HCT116 (cell line): ENCODE measurements around the gene NDUFS8. TPM values are rescaled to one million over a fixed set of nuclear protein-coding genes. Genes with fewer than 3 reads are reported as not detected.
"Not testable (repeated sequence)": the region's sequence is repeated elsewhere in the genome, so short reads cannot be mapped to it uniquely, and the experiment has no call there.

Experiments
- ATAC-seq: fragments of 200-7000 bp; cut with Tn5 transposase; 2 replicates; pipeline ENCODE4 v1.9.1; 2020; ENCODE audit warnings: mild to moderate bottlenecking, moderate library complexity
- BruUV-seq: library from RNA; stranded (reverse); fragments of 400-500 nt; replicated peaks from 2 replicates; lab custom pipeline; 2021; lab: Mats Ljungman, UMichigan
- CTCF ChIA-PET: fragments of 300-600 bp; sonication (Branson Sonifier 250); formaldehyde crosslinking; loops from one replicate; lab custom pipeline; 2021; ENCODE audit warnings: antibody characterized with exemption; lab: Charles Lee
- POLR2A ChIA-PET: fragments of 300-600, 350-600 bp; sonication (Branson Sonifier 250); formaldehyde crosslinking; loops from one replicate; lab custom pipeline; 2021; ENCODE audit warnings: antibody characterized with exemption; lab: Charles Lee
- RAD21 ChIA-PET, 2 experiments: fragments of 300-600 bp; sonication (Branson Sonifier 250); formaldehyde crosslinking; loops; one replicate each; lab custom pipeline; 2023; ENCODE audit warnings: low total read pairs in 2 of 2; ENCODE audit not compliant: uncharacterized antibody in 2 of 2, unreplicated experiment in 2 of 2, low non-redundant PET in 1 of 2; lab: Charles Lee
- DNase-seq: peaks from one replicate; pipeline ENCODE4 v3.0.0-alpha.2; 2010; ENCODE audit warnings: low read depth, low spot score
- H2AFZ ChIP-seq: fragments of 200-600 bp; shearing (Covaris generic), sonication (generic); 2 replicates; pipeline ENCODE4 v1.6.1; 2017; ENCODE audit warnings: low read depth, mixed run types, mixed read lengths, antibody characterized with exemption, low read length; ENCODE audit not compliant: poor library complexity, severe bottlenecking
- H3K27ac ChIP-seq: 2 replicates; pipeline ENCODE4 v1.5.1; 2012; ENCODE audit warnings: low read depth, low read length
- H3K27me3 ChIP-seq: fragments of 200-600 bp; sonication (generic); 2 replicates; pipeline ENCODE4 v1.6.1; 2016; ENCODE audit warnings: mixed run types, low read length, mixed read lengths; ENCODE audit not compliant: insufficient read depth
- H3K36me3 ChIP-seq, 2 experiments: fragments of 200-500 bp in 1 of 2; fragments of 200-600 bp in 1 of 2; sonication (Bioruptor generic) in 1 of 2; sonication (generic) in 1 of 2; 2 replicates each; pipeline versions ENCODE4 v1.5.1 to v1.6.1; 2014 to 2016; ENCODE audit warnings: low read length in 2 of 2, inconsistent platforms in 1 of 2, mixed read lengths in 1 of 2, mixed run types in 1 of 2; ENCODE audit not compliant: insufficient read depth in 2 of 2, control insufficient read depth in 1 of 2
- H3K4me1 ChIP-seq, 2 experiments: fragments of 200-600 bp in 1 of 2; sonication (generic) in 1 of 2; 2 replicates each; pipeline versions ENCODE4 v1.5.1 to v1.6.1; 2012 to 2017; ENCODE audit warnings: low read length in 2 of 2, inconsistent platforms in 1 of 2, mild to moderate bottlenecking in 1 of 2, mixed read lengths in 1 of 2, mixed run types in 1 of 2, moderate library complexity in 1 of 2; ENCODE audit not compliant: insufficient read depth in 2 of 2, control insufficient read depth in 1 of 2
- H3K4me2 ChIP-seq: fragments of 200-600 bp; sonication (generic); 2 replicates; pipeline ENCODE4 v1.6.1; 2017; ENCODE audit warnings: mixed run types, low read length, mixed read lengths
- H3K4me3 ChIP-seq, 2 experiments: fragments of 200-600 bp in 1 of 2; sonication (generic) in 1 of 2; replicated peaks in 1 of 2; 2 replicates each; pipeline ENCODE4 v1.5.1; 2011 to 2016; ENCODE audit warnings: low read length in 2 of 2, control low read depth in 1 of 2, low read depth in 1 of 2, mild to moderate bottlenecking in 1 of 2, mixed read lengths in 1 of 2, mixed run types in 1 of 2
- H3K79me2 ChIP-seq: fragments of 200-600 bp; sonication (generic); 2 replicates; pipeline ENCODE4 v1.6.1; 2017; ENCODE audit warnings: mild to moderate bottlenecking, mixed run types, low read length, moderate library complexity, mixed read lengths; ENCODE audit not compliant: insufficient read depth
- H3K9ac ChIP-seq: fragments of 200-600 bp; sonication (generic); 2 replicates; pipeline ENCODE4 v1.6.1; 2016; ENCODE audit warnings: low read length, mixed read lengths
- H3K9me2 ChIP-seq: fragments of 200-600 bp; sonication (generic), shearing (Covaris generic); 2 replicates; pipeline ENCODE4 v1.6.1; 2017; ENCODE audit warnings: mixed run types, mild to moderate bottlenecking, moderate library complexity; ENCODE audit not compliant: insufficient read depth
- H3K9me3 ChIP-seq, 2 experiments: fragments of 200-500 bp in 1 of 2; fragments of 200-600 bp in 1 of 2; sonication (Bioruptor generic) in 1 of 2; sonication (generic) in 1 of 2; 2 replicates each; pipeline ENCODE4 v1.6.1; 2014 to 2017; ENCODE audit warnings: low read length in 2 of 2, mixed read lengths in 2 of 2, inconsistent platforms in 1 of 2, low read depth in 1 of 2, mild to moderate bottlenecking in 1 of 2, mixed run types in 1 of 2, moderate library complexity in 1 of 2; ENCODE audit not compliant: control insufficient read depth in 1 of 2, insufficient read depth in 1 of 2
- H4K20me1 ChIP-seq: fragments of 200-600 bp; sonication (generic), shearing (Covaris generic); 2 replicates; pipeline ENCODE4 v1.6.1; 2017; ENCODE audit warnings: mixed run types, mild to moderate bottlenecking, moderate library complexity; ENCODE audit not compliant: insufficient read depth
- CEBPB ChIP-seq: IDR thresholded peaks from 2 replicates; pipeline ENCODE4 v1.6.1; 2012; ENCODE audit warnings: low read depth
- CTCF ChIP-seq, 3 experiments: fragments of 200-600 bp in 1 of 3; sonication (generic) in 1 of 3; IDR thresholded peaks in 2 of 3; conservative IDR thresholded peaks in 1 of 3; 2 replicates each; pipeline ENCODE4 v1.5.1; 2012 to 2017; ENCODE audit warnings: low read depth in 2 of 3, low read length in 2 of 3, antibody characterized with exemption in 1 of 3, borderline replicate concordance in 1 of 3, control low read depth in 1 of 3, mild to moderate bottlenecking in 1 of 3, mixed read lengths in 1 of 3, mixed run types in 1 of 3, moderate library complexity in 1 of 3; ENCODE audit not compliant: insufficient read depth in 1 of 3
- EGR1 ChIP-seq: IDR thresholded peaks from 2 replicates; pipeline ENCODE4 v1.6.1; 2012; ENCODE audit warnings: low read depth
- FOSL1 ChIP-seq: IDR thresholded peaks from 2 replicates; pipeline ENCODE4 v1.6.1; 2012; ENCODE audit warnings: low read depth
- REST ChIP-seq: IDR thresholded peaks from 2 replicates; pipeline ENCODE4 v1.6.1; 2012; ENCODE audit warnings: low read depth
- SP1 ChIP-seq: IDR thresholded peaks from 2 replicates; pipeline ENCODE4 v1.6.1; 2012; ENCODE audit warnings: low read depth
- SRF ChIP-seq: IDR thresholded peaks from 2 replicates; pipeline ENCODE4 v1.6.1; 2012; ENCODE audit warnings: low read depth
- TCF7L2 ChIP-seq: IDR thresholded peaks from 2 replicates; pipeline ENCODE4 v1.7.0; 2011; ENCODE audit warnings: borderline replicate concordance, inconsistent platforms; ENCODE audit not compliant: insufficient read depth, insufficient read length; ENCODE audit errors: extremely low read depth
- ZBTB33 ChIP-seq: IDR thresholded peaks from 2 replicates; pipeline ENCODE4 v1.6.1; 2011; ENCODE audit warnings: mild to moderate bottlenecking, low read length, moderate library complexity; ENCODE audit not compliant: insufficient replicate concordance; ENCODE audit errors: extremely low read depth
- ZNF274 ChIP-seq: fragments of 200-500 bp; sonication (Bioruptor generic); IDR thresholded peaks from 2 replicates; pipeline ENCODE4 v1.6.1; 2014; ENCODE audit warnings: mild to moderate bottlenecking, low read depth, low read length, inconsistent platforms
- intact Hi-C: fragments of 100-400 bp; cut with micrococcal nuclease; formaldehyde crosslinking; loops from 2 replicates; pipeline ENCODE4 v1.10.0; 2022
- total RNA-seq: library from RNA; stranded (reverse); gene quantifications from one replicate; pipeline ENCODE4 v1.2.1, GENCODE V29; 2021; ENCODE audit not compliant: unreplicated experiment
- TF ChIP-seq, protein P1 (sequence below): IDR thresholded peaks from 2 replicates; pipeline ENCODE4 v1.6.1; 2012

Gene NDUFS8
- total RNA-seq, 1 experiment from 2014 or later = 189 TPM

- ChIA-PET CTCF (no interaction called here), RAD21 (no interaction called here), POLR2A (no interaction called here)
- Histone ChIP-seq H3K4me2 (no peak overlapping the region), H3K9me2 (no peaks in the 10 kb centered on the region), H3K36me3 (no peaks in the 10 kb centered on the region), H3K4me3 (no peak overlapping the region), H3K9me3 (no peaks in the 10 kb centered on the region), H3K27ac (no peak overlapping the region), H3K79me2 (no peaks in the 10 kb centered on the region), H3K27me3 (no peaks in the 10 kb centered on the region), H3K9ac (no peak overlapping the region), H2AFZ (no peak overlapping the region), H4K20me1 (no peaks in the 10 kb centered on the region), H3K4me1 (peaks cover 5% of the 10 kb centered on the region in 2 experiments; a peak in 3 of 4 replicates)
- TF ChIP-seq EGR1 = no peak
- no peak for TF ChIP-seq TCF7L2
- TF ChIP-seq REST = no peak
- TF ChIP-seq ZNF274 = no peak
- TF ChIP-seq CEBPB = no peak
- no peak for TF ChIP-seq SP1
- TF ChIP-seq ZBTB33 = no peak
- TF ChIP-seq, protein P1, sequence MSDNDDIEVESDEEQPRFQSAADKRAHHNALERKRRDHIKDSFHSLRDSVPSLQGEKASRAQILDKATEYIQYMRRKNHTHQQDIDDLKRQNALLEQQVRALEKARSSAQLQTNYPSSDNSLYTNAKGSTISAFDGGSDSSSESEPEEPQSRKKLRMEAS = no peak
- TF ChIP-seq CTCF (IDR thresholded peaks at IDR 0.05 in 2 of 3, conservative IDR thresholded peaks at IDR 0.05 in 1 of 3; ENCODE audit: borderline replicate concordance in 1 of 3, insufficient read depth in 1 of 3, low read depth in 2 of 3, low read length in 2 of 3) = no peak
- TF ChIP-seq FOSL1 = no peak
- no peak for TF ChIP-seq SRF
- no peak for ATAC-seq
- intact Hi-C loops = no loop called here
- DNase-seq = no peak
- no TSS peak for BruUV-seq
Observed at GRCh38 chr11:67983951-67984350, 46.5 kb upstream of the NDUFS8 start.

- H3K4me2 ChIP-seq, H4K20me1 ChIP-seq, H3K4me1 ChIP-seq, intact Hi-C loops, ATAC-seq, H3K9me2 ChIP-seq, H3K27me3 ChIP-seq, H3K9me3 ChIP-seq, POLR2A ChIA-PET, H3K9ac ChIP-seq, DNase-seq, CTCF ChIA-PET, H2AFZ ChIP-seq, BruUV-seq, H3K4me3 ChIP-seq, H3K79me2 ChIP-seq, H3K27ac ChIP-seq, H3K36me3 ChIP-seq, RAD21 ChIA-PET: not testable (repeated sequence)
Observed at GRCh38 chr11:67985302-67985701, 45.2 kb upstream of the NDUFS8 start.
